HepG2 (cell line): ENCODE measurements around the gene KATNA1. TPM values are rescaled to one million over a fixed set of nuclear protein-coding genes. Genes with fewer than 3 reads are reported as not detected.

ENCODE experiments used
- FIP1L1 ChIP-seq: fragments of 200-400 bp; formaldehyde crosslinking; IDR thresholded peaks from 2 replicates; pipeline ENCODE4 v1.6.1; 2018; ENCODE audit warnings: low read depth, mild to moderate bottlenecking, low read length, moderate library complexity, borderline replicate concordance; ENCODE audit not compliant: insufficient read depth
- HIVEP1 ChIP-seq: sonication (generic); formaldehyde crosslinking; IDR thresholded peaks from 2 replicates; pipeline ENCODE4 v1.4.0; 2020; ENCODE audit warnings: mild to moderate bottlenecking, missing genetic modification reagents
- HNRNPH1 ChIP-seq: fragments of 200-400 bp; formaldehyde crosslinking; optimal IDR thresholded peaks from 2 replicates; pipeline ENCODE3; 2017; ENCODE audit warnings: mild to moderate bottlenecking, low read depth, low read length
- KDM6A ChIP-seq: IDR thresholded peaks from 2 replicates; pipeline ENCODE4 v1.6.1; 2016; ENCODE audit warnings: low read depth
- PCBP2 ChIP-seq: fragments of 200-400 bp; formaldehyde crosslinking; optimal IDR thresholded peaks from 2 replicates; pipeline ENCODE3; 2018; ENCODE audit warnings: low read length, low read depth; ENCODE audit not compliant: poor library complexity, severe bottlenecking
- SRY ChIP-seq: sonication (generic); formaldehyde crosslinking; IDR thresholded peaks from 2 replicates; pipeline ENCODE4 v1.8.0; 2022; ENCODE audit warnings: mild to moderate bottlenecking, missing genetic modification reagents
- ZNF124 ChIP-seq: sonication (generic); formaldehyde crosslinking; IDR thresholded peaks from 2 replicates; pipeline ENCODE4 v1.4.0; 2020; ENCODE audit warnings: missing genetic modification reagents
- ZNF367 ChIP-seq: sonication (generic); formaldehyde crosslinking; IDR thresholded peaks from 2 replicates; pipeline ENCODE4 v1.4.0; 2020; ENCODE audit warnings: missing genetic modification reagents, borderline replicate concordance
- ZNF383 ChIP-seq: sonication (generic); formaldehyde crosslinking; IDR thresholded peaks from 2 replicates; pipeline ENCODE4 v1.4.0; 2020; ENCODE audit warnings: missing genetic modification reagents, mild to moderate bottlenecking, borderline replicate concordance
- ZNF564 ChIP-seq: sonication (generic); formaldehyde crosslinking; IDR thresholded peaks from 2 replicates; pipeline ENCODE4 v1.8.1; 2023; ENCODE audit warnings: mild to moderate bottlenecking, missing genetic modification reagents
- ZNF605 ChIP-seq: sonication (generic); formaldehyde crosslinking; IDR thresholded peaks from 2 replicates; pipeline ENCODE4 v1.8.0; 2022; ENCODE audit warnings: mild to moderate bottlenecking, missing genetic modification reagents
- ZNF607 ChIP-seq: sonication (generic); formaldehyde crosslinking; IDR thresholded peaks from 2 replicates; pipeline ENCODE4 v1.5.1; 2020; ENCODE audit warnings: missing genetic modification reagents, mild to moderate bottlenecking, borderline replicate concordance
- ZNF672 ChIP-seq: sonication (generic); formaldehyde crosslinking; IDR thresholded peaks from 2 replicates; pipeline ENCODE4 v1.8.1; 2022; ENCODE audit warnings: missing genetic modification reagents
- ZNF7 ChIP-seq: IDR thresholded peaks from 2 replicates; pipeline ENCODE4 v1.6.1; 2016; ENCODE audit warnings: missing biosample characterization, missing genetic modification reagents
- ZNF773 ChIP-seq: sonication (generic); formaldehyde crosslinking; IDR thresholded peaks from 2 replicates; pipeline ENCODE4 v1.4.0; 2020; ENCODE audit warnings: missing genetic modification reagents, borderline replicate concordance
- ZNF792 ChIP-seq: IDR thresholded peaks from 2 replicates; pipeline ENCODE4 v1.6.1; 2016
- polyA plus RNA-seq, 8 experiments: library from polyadenylated mRNA; depleted of rRNA in 3 of 8; stranded (reverse) in 7 of 8; unstranded in 1 of 8; fragments of >200 nt; fragmentation: Illumina TruSeq in 4 of 8; extraction: Trizol in 4 of 8; gene quantifications; 2 replicates each; pipeline versions ENCODE4 v1.2.1 to v1.2.3, GENCODE V29; 2011 to 2016; ENCODE audit warnings: low read depth in 4 of 8, missing spikeins in 1 of 8, mixed read lengths in 1 of 8; ENCODE audit not compliant: insufficient read depth in 1 of 8
- total RNA-seq, 5 experiments: library from RNA; depleted of rRNA; stranded (reverse); fragments of >200 nt; fragmentation: Illumina TruSeq; extraction: Trizol; gene quantifications; 2 replicates each; pipeline ENCODE4 v1.2.3, GENCODE V29; 2016; ENCODE audit warnings: low read depth in 1 of 5
- TF ChIP-seq, protein P1 (sequence below): sonication (generic); formaldehyde crosslinking; IDR thresholded peaks from 2 replicates; pipeline ENCODE4 v1.5.1; 2020; ENCODE audit warnings: mild to moderate bottlenecking, missing genetic modification reagents, borderline replicate concordance
- TF ChIP-seq, protein P2 (sequence below): sonication (generic); formaldehyde crosslinking; IDR thresholded peaks from 2 replicates; pipeline ENCODE4 v1.8.1; 2023; ENCODE audit warnings: mild to moderate bottlenecking, missing genetic modification reagents
- TF ChIP-seq, protein P3 (sequence below), 2 experiments: fragments of 450-650 bp in 1 of 2; sonication (generic) in 1 of 2; formaldehyde crosslinking; IDR thresholded peaks; 2 replicates each; pipeline versions ENCODE4 v1.5.0 to v1.8.0; 2020 to 2022; ENCODE audit warnings: mild to moderate bottlenecking in 1 of 2, missing genetic modification reagents in 1 of 2

Gene KATNA1
- total and polyA plus RNA-seq, 2 of the 13 experiments (the other 11 are each of a cell fraction or from before 2014, with no cell fraction given) = 14.8 to 25.3 TPM

DNA sequence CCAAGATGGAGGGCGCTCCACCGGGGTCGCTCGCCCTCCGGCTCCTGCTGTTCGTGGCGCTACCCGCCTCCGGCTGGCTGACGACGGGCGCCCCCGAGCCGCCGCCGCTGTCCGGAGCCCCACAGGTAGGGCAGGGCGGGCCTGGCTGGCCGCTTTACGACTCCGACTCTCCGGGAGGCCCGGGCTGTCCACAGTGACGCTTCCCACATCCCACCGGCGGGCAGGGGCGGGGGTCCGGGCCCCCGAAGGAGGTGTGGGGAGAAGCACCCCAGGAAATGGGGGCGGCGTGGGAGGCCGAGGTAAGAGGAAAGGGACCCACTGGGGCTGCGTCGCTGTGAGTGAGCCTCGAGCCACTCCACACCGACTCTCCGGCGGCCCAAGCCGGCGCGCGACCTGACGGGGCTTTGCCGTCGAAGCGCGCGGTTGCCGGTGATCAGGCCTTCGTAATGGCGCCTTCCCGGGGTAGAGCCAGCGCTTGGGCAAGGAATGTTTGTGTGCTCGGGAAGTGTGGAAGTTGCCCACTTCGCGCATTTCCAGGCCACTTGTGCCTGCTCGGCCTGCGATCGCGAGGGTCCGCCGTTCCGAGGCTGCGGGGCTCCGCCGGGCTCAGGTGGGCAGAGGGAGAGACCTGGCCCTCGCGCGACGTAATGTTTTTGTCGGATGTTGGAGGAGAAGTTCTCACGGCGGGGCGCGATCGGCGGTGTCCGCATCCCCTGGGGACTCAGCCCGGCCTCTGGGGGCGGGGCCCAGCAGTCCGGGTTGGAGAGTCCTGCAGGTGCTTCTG lies 81.9 kb downstream of the KATNA1 start (continued):
- TF ChIP-seq, protein P1, sequence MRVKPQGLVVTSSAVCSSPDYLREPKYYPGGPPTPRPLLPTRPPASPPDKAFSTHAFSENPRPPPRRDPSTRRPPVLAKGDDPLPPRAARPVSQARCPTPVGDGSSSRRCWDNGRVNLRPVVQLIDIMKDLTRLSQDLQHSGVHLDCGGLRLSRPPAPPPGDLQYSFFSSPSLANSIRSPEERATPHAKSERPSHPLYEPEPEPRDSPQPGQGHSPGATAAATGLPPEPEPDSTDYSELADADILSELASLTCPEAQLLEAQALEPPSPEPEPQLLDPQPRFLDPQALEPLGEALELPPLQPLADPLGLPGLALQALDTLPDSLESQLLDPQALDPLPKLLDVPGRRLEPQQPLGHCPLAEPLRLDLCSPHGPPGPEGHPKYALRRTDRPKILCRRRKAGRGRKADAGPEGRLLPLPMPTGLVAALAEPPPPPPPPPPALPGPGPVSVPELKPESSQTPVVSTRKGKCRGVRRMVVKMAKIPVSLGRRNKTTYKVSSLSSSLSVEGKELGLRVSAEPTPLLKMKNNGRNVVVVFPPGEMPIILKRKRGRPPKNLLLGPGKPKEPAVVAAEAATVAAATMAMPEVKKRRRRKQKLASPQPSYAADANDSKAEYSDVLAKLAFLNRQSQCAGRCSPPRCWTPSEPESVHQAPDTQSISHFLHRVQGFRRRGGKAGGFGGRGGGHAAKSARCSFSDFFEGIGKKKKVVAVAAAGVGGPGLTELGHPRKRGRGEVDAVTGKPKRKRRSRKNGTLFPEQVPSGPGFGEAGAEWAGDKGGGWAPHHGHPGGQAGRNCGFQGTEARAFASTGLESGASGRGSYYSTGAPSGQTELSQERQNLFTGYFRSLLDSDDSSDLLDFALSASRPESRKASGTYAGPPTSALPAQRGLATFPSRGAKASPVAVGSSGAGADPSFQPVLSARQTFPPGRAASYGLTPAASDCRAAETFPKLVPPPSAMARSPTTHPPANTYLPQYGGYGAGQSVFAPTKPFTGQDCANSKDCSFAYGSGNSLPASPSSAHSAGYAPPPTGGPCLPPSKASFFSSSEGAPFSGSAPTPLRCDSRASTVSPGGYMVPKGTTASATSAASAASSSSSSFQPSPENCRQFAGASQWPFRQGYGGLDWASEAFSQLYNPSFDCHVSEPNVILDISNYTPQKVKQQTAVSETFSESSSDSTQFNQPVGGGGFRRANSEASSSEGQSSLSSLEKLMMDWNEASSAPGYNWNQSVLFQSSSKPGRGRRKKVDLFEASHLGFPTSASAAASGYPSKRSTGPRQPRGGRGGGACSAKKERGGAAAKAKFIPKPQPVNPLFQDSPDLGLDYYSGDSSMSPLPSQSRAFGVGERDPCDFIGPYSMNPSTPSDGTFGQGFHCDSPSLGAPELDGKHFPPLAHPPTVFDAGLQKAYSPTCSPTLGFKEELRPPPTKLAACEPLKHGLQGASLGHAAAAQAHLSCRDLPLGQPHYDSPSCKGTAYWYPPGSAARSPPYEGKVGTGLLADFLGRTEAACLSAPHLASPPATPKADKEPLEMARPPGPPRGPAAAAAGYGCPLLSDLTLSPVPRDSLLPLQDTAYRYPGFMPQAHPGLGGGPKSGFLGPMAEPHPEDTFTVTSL (CRISPR knock-in tag) = 0 out of 2 replicates have a peak, but pooled peaks have one; percentile 26
- peak; percentile 22 for TF ChIP-seq ZNF383 (CRISPR knock-in tag)
- TF ChIP-seq ZNF564 (CRISPR knock-in tag) = peak; percentile 84; the same call in 1 of the 2 replicates
- no peak for TF ChIP-seq ZNF672
- TF ChIP-seq ZNF7 (CRISPR knock-in tag) = no peak
- TF ChIP-seq FIP1L1 = no peak
- TF ChIP-seq HIVEP1 (CRISPR knock-in tag) = peak; percentile 84
- TF ChIP-seq PCBP2 = no peak
- peak; percentile 48 for TF ChIP-seq ZNF792 (CRISPR knock-in tag)
- peak; percentile 86 for TF ChIP-seq ZNF605 (CRISPR knock-in tag)
- TF ChIP-seq ZNF773 (CRISPR knock-in tag) = no peak
- TF ChIP-seq ZNF367 (CRISPR knock-in tag) = no peak
- TF ChIP-seq HNRNPH1 = no peak
- TF ChIP-seq, protein P2, sequence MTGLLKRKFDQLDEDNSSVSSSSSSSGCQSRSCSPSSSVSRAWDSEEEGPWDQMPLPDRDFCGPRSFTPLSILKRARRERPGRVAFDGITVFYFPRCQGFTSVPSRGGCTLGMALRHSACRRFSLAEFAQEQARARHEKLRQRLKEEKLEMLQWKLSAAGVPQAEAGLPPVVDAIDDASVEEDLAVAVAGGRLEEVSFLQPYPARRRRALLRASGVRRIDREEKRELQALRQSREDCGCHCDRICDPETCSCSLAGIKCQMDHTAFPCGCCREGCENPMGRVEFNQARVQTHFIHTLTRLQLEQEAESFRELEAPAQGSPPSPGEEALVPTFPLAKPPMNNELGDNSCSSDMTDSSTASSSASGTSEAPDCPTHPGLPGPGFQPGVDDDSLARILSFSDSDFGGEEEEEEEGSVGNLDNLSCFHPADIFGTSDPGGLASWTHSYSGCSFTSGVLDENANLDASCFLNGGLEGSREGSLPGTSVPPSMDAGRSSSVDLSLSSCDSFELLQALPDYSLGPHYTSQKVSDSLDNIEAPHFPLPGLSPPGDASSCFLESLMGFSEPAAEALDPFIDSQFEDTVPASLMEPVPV (CRISPR knock-in tag) = peak; percentile 73; the same call in 1 of the 2 replicates
- TF ChIP-seq KDM6A (CRISPR knock-in tag) = no peak
- TF ChIP-seq ZNF124 = peak; percentile 49; the same call in 1 of the 2 replicates
- peak; percentile 88 for TF ChIP-seq SRY (CRISPR knock-in tag)
- TF ChIP-seq, protein P3, sequence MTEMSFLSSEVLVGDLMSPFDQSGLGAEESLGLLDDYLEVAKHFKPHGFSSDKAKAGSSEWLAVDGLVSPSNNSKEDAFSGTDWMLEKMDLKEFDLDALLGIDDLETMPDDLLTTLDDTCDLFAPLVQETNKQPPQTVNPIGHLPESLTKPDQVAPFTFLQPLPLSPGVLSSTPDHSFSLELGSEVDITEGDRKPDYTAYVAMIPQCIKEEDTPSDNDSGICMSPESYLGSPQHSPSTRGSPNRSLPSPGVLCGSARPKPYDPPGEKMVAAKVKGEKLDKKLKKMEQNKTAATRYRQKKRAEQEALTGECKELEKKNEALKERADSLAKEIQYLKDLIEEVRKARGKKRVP (CRISPR knock-in tag; IDR thresholded peaks at IDR 0.05) = no peak
- peak; percentile 84; the same call in 1 of the 2 replicates for TF ChIP-seq ZNF607
- TF ChIP-seq, all 625 proteins: peak for 267
